GM13977 (cell line): ENCODE results near the gene MADD.

Experiments
- DNase-seq: peaks from one replicate; pipeline ENCODE4 v3.0.0; 2012; ENCODE audit warnings: low spot score
- CTCF ChIP-seq: IDR thresholded peaks from 2 replicates; pipeline ENCODE4 v1.5.1; 2012; ENCODE audit warnings: mild to moderate bottlenecking, control low read depth; ENCODE audit not compliant: insufficient read depth; ENCODE audit errors: extremely low read depth, missing control alignments
- in situ Hi-C: fragments of 300-500 bp; cut with MboI; formaldehyde crosslinking; loops from one replicate; pipeline ENCODE4 v1.12.0; 2022; ENCODE audit warnings: low sequenced_read_pairs, low pct_unique_long_range_greater_than_20kb, mixed read lengths, inconsistent platforms; ENCODE audit not compliant: unreplicated experiment

The MADD gene

GRCh38 chr11:47326198-47326597, 56.3 kb downstream of the MADD start:
- no peak for TF ChIP-seq CTCF
- in situ Hi-C loops, result no loop called here
- DNase-seq, result peak; percentile 14

GRCh38 chr11:47327025-47327424, 57.1 kb downstream of the MADD start:
- peak; percentile 12 for DNase-seq
- in situ Hi-C loops, result no loop called here
- TF ChIP-seq CTCF, result no peak

GRCh38 chr11:47327949-47328348, 58.0 kb downstream of the MADD start:
- peak; percentile 10 for DNase-seq
- TF ChIP-seq CTCF, result no peak
- in situ Hi-C loops, result no loop called here

- DNase-seq, result peak; percentile 16
- in situ Hi-C loops, result no loop called here
- TF ChIP-seq CTCF, result no peak
These were observed 58.8 kb downstream of the MADD start for GRCh38 chr11:47328449-47329390.

GRCh38 chr11:47329431-47329986, 59.6 kb downstream of the MADD start:
- peak; percentile 10 for DNase-seq
- in situ Hi-C loops, result no loop called here
- TF ChIP-seq CTCF, result no peak

- in situ Hi-C loops, result no loop called here
- no peak for DNase-seq
These were observed 60.3 kb downstream of the MADD start for GRCh38 chr11:47329987-47330931.

More at GRCh38 chr11:47329987-47330931, 60.3 kb downstream of the MADD start:
- no peak for TF ChIP-seq CTCF
